Astrocyte (in vitro differentiated cells and primary cell): ENCODE data around the gene KATNA1.

Source experiments
- EZH2 ChIP-seq: IDR thresholded peaks from 2 replicates; pipeline ENCODE4 v1.6.1; 2012; ENCODE audit warnings: mild to moderate bottlenecking, low read length, inconsistent platforms; ENCODE audit not compliant: insufficient read depth
- TF ChIP-seq, protein P1 (sequence below): IDR thresholded peaks from 2 replicates; pipeline ENCODE4 v1.5.1; 2011; ENCODE audit warnings: low read depth, mild to moderate bottlenecking, inconsistent platforms, low read length, moderate library complexity; ENCODE audit not compliant: insufficient read depth

DNA sequence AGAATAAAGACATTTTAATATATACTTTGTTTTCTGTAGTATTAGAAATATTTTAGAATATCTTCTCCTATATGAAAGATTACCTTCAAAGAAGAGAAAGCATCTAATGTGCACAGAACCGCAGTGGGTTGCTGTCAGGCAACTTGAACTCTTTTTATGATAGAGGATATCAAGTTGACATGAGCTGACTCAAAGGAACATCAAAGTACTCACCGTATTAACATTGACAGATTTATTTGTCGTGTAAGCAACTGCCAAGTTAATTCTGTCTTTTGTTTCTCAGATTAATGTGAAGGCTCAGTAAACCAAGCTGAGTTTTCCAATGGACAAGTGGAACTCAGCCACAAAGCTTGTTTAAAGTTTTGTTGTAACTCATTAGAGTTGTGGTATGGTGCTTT is 84.6 kb downstream of the KATNA1 start:
- TF ChIP-seq, protein P1, sequence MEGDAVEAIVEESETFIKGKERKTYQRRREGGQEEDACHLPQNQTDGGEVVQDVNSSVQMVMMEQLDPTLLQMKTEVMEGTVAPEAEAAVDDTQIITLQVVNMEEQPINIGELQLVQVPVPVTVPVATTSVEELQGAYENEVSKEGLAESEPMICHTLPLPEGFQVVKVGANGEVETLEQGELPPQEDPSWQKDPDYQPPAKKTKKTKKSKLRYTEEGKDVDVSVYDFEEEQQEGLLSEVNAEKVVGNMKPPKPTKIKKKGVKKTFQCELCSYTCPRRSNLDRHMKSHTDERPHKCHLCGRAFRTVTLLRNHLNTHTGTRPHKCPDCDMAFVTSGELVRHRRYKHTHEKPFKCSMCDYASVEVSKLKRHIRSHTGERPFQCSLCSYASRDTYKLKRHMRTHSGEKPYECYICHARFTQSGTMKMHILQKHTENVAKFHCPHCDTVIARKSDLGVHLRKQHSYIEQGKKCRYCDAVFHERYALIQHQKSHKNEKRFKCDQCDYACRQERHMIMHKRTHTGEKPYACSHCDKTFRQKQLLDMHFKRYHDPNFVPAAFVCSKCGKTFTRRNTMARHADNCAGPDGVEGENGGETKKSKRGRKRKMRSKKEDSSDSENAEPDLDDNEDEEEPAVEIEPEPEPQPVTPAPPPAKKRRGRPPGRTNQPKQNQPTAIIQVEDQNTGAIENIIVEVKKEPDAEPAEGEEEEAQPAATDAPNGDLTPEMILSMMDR, result no peak
- TF ChIP-seq EZH2, result no peak
